H1 (cell line): ENCODE data around the gene PRKCH. TPM values are rescaled to one million over a fixed set of nuclear protein-coding genes. Genes with fewer than 3 reads are reported as not detected.

Source experiments
- CTCF ChIA-PET: fragments of 300-600 bp; sonication (Branson Sonifier 250); formaldehyde crosslinking; loops from one replicate; lab custom pipeline; 2021; ENCODE audit not compliant: partially characterized antibody; lab: Charles Lee
- POLR2A ChIA-PET: fragments of 300-600 bp; sonication (Branson Sonifier 250); formaldehyde crosslinking; loops from one replicate; lab custom pipeline; 2021; ENCODE audit warnings: inconsistent platforms; ENCODE audit not compliant: partially characterized antibody; lab: Charles Lee
- DNase-seq, 2 experiments: peaks; one replicate each; pipeline versions ENCODE4 v3.0.0 to v3.0.0-alpha.2; 2010 to 2022; ENCODE audit warnings: low spot score in 2 of 2, low read depth in 1 of 2, mixed read lengths in 1 of 2
- FAIRE-seq: peaks from 2 replicates; lab custom pipeline; 2011; peaks lifted over from hg19 to GRCh38; lab: Jason Lieb, UNC
- H2AFZ ChIP-seq: 2 replicates; pipeline ENCODE4 v1.8.1; 2012; ENCODE audit warnings: low read length, inconsistent platforms
- H2AK5ac ChIP-seq: 2 replicates; pipeline ENCODE4 v1.6.1; 2013; ENCODE audit warnings: low read depth, low read length
- H2BK120ac ChIP-seq: replicated peaks from 2 replicates; pipeline ENCODE3; 2013; ENCODE audit warnings: low read depth, low read length, inconsistent platforms
- H2BK12ac ChIP-seq: 2 replicates; pipeline ENCODE4 v1.6.1; 2013; ENCODE audit warnings: low read depth, low read length
- H2BK15ac ChIP-seq: 2 replicates; pipeline ENCODE4 v1.6.1; 2013; ENCODE audit warnings: low read length
- H2BK20ac ChIP-seq: 2 replicates; pipeline ENCODE4 v1.6.1; 2013; ENCODE audit warnings: low read length
- H2BK5ac ChIP-seq: 2 replicates; pipeline ENCODE4 v1.6.1; 2013; ENCODE audit warnings: low read depth, low read length
- H3K14ac ChIP-seq: 2 replicates; pipeline ENCODE4 v1.6.1; 2013; ENCODE audit warnings: inconsistent platforms; ENCODE audit not compliant: insufficient read length
- H3K18ac ChIP-seq: 2 replicates; pipeline ENCODE4 v1.6.1; 2013; ENCODE audit warnings: low read length; ENCODE audit errors: extremely low read depth
- H3K23ac ChIP-seq: 2 replicates; pipeline ENCODE4 v1.6.1; 2013; ENCODE audit warnings: inconsistent platforms; ENCODE audit not compliant: insufficient read length
- H3K23me2 ChIP-seq: 2 replicates; pipeline ENCODE4 v1.6.1; 2013; ENCODE audit warnings: low read depth, low read length
- H3K27ac ChIP-seq: 2 replicates; pipeline ENCODE4 v1.6.1; 2011; ENCODE audit warnings: low read depth, low read length, inconsistent platforms
- H3K27me3 ChIP-seq, 4 experiments: replicated peaks in 1 of 4; 1 replicate in 1 of 4; 2 replicates in 3 of 4; pipeline versions ENCODE4 v1.6.1 to v1.8.1; 2011 to 2013; ENCODE audit warnings: low read length in 3 of 4, mild to moderate bottlenecking in 3 of 4, inconsistent platforms in 2 of 4, mixed read lengths in 2 of 4, moderate library complexity in 1 of 4; ENCODE audit not compliant: control insufficient read depth in 3 of 4, insufficient read depth in 3 of 4; ENCODE audit errors: extremely low read depth in 1 of 4
- H3K36me3 ChIP-seq, 4 experiments: 2 replicates each; pipeline versions ENCODE4 v1.6.1 to v1.8.1; 2011 to 2013; ENCODE audit warnings: mild to moderate bottlenecking in 4 of 4, low read length in 3 of 4, moderate library complexity in 2 of 4, control low read depth in 1 of 4, inconsistent platforms in 1 of 4; ENCODE audit not compliant: insufficient read depth in 4 of 4, control insufficient read depth in 2 of 4
- H3K4ac ChIP-seq: replicated peaks from 2 replicates; pipeline ENCODE3; 2013; ENCODE audit warnings: low read length, low read depth, mixed read lengths, inconsistent platforms; ENCODE audit not compliant: insufficient read length
- H3K4me1 ChIP-seq, 4 experiments: replicated peaks in 1 of 4; 1 replicate in 1 of 4; 2 replicates in 3 of 4; pipeline versions ENCODE4 v1.6.1 to v1.8.1; 2011 to 2013; ENCODE audit warnings: low read length in 3 of 4, inconsistent platforms in 2 of 4, mixed read lengths in 1 of 4; ENCODE audit not compliant: insufficient read depth in 4 of 4, control insufficient read depth in 3 of 4
- H3K4me2 ChIP-seq, 2 experiments: 2 replicates each; pipeline versions ENCODE4 v1.6.1 to v1.8.1; 2011 to 2013; ENCODE audit warnings: low read depth in 2 of 2, low read length in 2 of 2, control low read depth in 1 of 2, inconsistent platforms in 1 of 2, mild to moderate bottlenecking in 1 of 2; ENCODE audit not compliant: insufficient read depth in 1 of 2
- H3K4me3 ChIP-seq, 4 experiments: fragments of 200-600, 300-600 bp in 1 of 4; sonication (generic), shearing (Covaris generic), sonication (Bioruptor Twin) in 1 of 4; 2 replicates each; pipeline versions ENCODE4 v1.5.1 to v1.8.1; 2011 to 2016; ENCODE audit warnings: low read length in 4 of 4, low read depth in 3 of 4, control low read depth in 2 of 4, inconsistent platforms in 2 of 4, mild to moderate bottlenecking in 2 of 4, mixed read lengths in 1 of 4, moderate library complexity in 1 of 4; ENCODE audit not compliant: insufficient read depth in 2 of 4; ENCODE audit errors: extremely low read depth in 1 of 4
- H3K56ac ChIP-seq: replicated peaks from 2 replicates; pipeline ENCODE3; 2013; ENCODE audit warnings: low read depth, mild to moderate bottlenecking, mixed read lengths, low read length, inconsistent platforms; ENCODE audit not compliant: insufficient read length
- H3K79me1 ChIP-seq: 2 replicates; pipeline ENCODE4 v1.6.1; 2013; ENCODE audit warnings: low read depth, low read length, control low read depth
- H3K79me2 ChIP-seq, 2 experiments: 2 replicates each; pipeline versions ENCODE4 v1.6.1 to v1.8.1; 2012 to 2013; ENCODE audit warnings: low read length in 2 of 2, mild to moderate bottlenecking in 2 of 2, inconsistent platforms in 1 of 2; ENCODE audit not compliant: insufficient read depth in 2 of 2, control insufficient read depth in 1 of 2
- H3K9ac ChIP-seq, 4 experiments: replicated peaks in 1 of 4; 1 replicate in 1 of 4; 2 replicates in 3 of 4; pipeline versions ENCODE4 v1.6.1 to v1.8.1; 2011 to 2013; ENCODE audit warnings: low read depth in 3 of 4, low read length in 3 of 4, control low read depth in 2 of 4, mild to moderate bottlenecking in 2 of 4, moderate library complexity in 2 of 4, inconsistent platforms in 1 of 4; ENCODE audit errors: extremely low read depth in 1 of 4
- H3K9me3 ChIP-seq, 2 experiments: 2 replicates each; pipeline versions ENCODE4 v1.6.1 to v1.8.1; 2012 to 2013; ENCODE audit warnings: mild to moderate bottlenecking in 2 of 2, moderate library complexity in 2 of 2, control low read depth in 1 of 2, inconsistent platforms in 1 of 2, low read depth in 1 of 2, low read length in 1 of 2, mixed read lengths in 1 of 2; ENCODE audit not compliant: insufficient read depth in 2 of 2
- H4K20me1 ChIP-seq, 2 experiments: replicated peaks in 1 of 2; 2 replicates each; pipeline versions ENCODE3 to v1.8.1; 2011 to 2013; ENCODE audit warnings: inconsistent platforms in 2 of 2, low read length in 2 of 2, mild to moderate bottlenecking in 1 of 2; ENCODE audit not compliant: insufficient read depth in 2 of 2, control insufficient read depth in 1 of 2
- H4K5ac ChIP-seq: 2 replicates; pipeline ENCODE4 v1.6.1; 2013; ENCODE audit warnings: low read length, low read depth, mixed read lengths, inconsistent platforms; ENCODE audit not compliant: insufficient read length
- H4K8ac ChIP-seq: 2 replicates; pipeline ENCODE4 v1.8.0; 2013; ENCODE audit warnings: mild to moderate bottlenecking, moderate library complexity, low read length, inconsistent platforms; ENCODE audit not compliant: insufficient read depth; ENCODE audit errors: extremely low read depth
- H4K91ac ChIP-seq: replicated peaks from 2 replicates; pipeline ENCODE3; 2013; ENCODE audit warnings: low read length, mixed read lengths, inconsistent platforms; ENCODE audit not compliant: insufficient read length
- ASH2L ChIP-seq: fragments of 200-600, 300-600 bp; sonication (generic); IDR thresholded peaks from one replicate; pipeline ENCODE4 v1.7.1; 2017; ENCODE audit warnings: low read length
- BRCA1 ChIP-seq: IDR thresholded peaks from 2 replicates; pipeline ENCODE4 v1.6.1; 2012; ENCODE audit warnings: low read depth, low read length, improper control_type of control experiment
- WGBS, 2 experiments: shearing (Covaris generic) in 1 of 2; methylation state at CpG; one replicate each; pipeline versions ENCODE4 v1.1.6 to v1.1.7; 2013 to 2015; ENCODE audit warnings: low lambda C conversion rate in 2 of 2, mixed read lengths in 2 of 2, inconsistent platforms in 1 of 2, low coverage in 1 of 2, missing lambda C conversion rate in 1 of 2; ENCODE audit not compliant: insufficient replicate concordance in 2 of 2, insufficient coverage in 1 of 2, insufficient read length in 1 of 2; ENCODE audit errors: extremely low coverage in 1 of 2, missing lambda C conversion rate in 1 of 2; 5-methylcytosine and 5-hydroxymethylcytosine counted together
- polyA plus RNA-seq, 7 experiments: library from polyadenylated mRNA; depleted of rRNA in 3 of 7; stranded (reverse) in 5 of 7; unstranded in 2 of 7; fragments of >200 nt in 5 of 7; fragments of 200-250 nt in 2 of 7; gene quantifications; 1 replicate in 5 of 7; 2 replicates in 1 of 7; 4 replicates in 1 of 7; pipeline versions ENCODE4 v1.2.1 to v1.2.3, GENCODE V29; 2011 to 2013; ENCODE audit warnings: missing spikeins in 2 of 7, mixed read lengths in 2 of 7
- total RNA-seq: library from RNA; stranded (reverse); fragmentation: NEBNext Ultra II Directional; extraction: Animal tissue kit (Norgen Biotek cat#: 25700); gene quantifications from 2 replicates; pipeline ENCODE4 v1.2.1, GENCODE V29; 2021

PRKCH gene
- total and polyA plus RNA-seq, 2 of the 8 experiments (the other 6 are each of a cell fraction or from before 2014, with no cell fraction given): 6.4 to 7.0 TPM

DNA sequence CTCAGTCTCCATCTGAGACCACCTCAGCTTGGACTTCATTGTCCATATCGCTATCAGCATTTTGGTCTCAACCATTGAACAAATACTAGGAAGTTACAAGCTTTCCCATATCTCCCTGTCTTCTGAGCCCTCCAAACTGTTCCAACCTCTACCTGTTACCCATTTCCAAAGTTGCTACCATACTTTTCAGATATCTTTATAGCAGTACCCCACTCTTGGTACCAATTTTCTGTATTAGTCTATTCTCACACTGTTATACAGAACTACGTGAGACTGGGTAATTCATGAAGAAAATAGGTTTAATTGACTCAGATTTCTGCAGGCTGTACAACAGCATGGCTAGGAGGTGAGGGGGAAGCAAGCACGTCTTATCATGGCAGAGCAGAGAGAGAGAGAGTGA is 53.8 kb downstream of the PRKCH start:
- no peak overlapping the region for H3K18ac ChIP-seq
- H3K27ac ChIP-seq: no peak overlapping the region
- H3K36me3 ChIP-seq: no peaks in the 10 kb centered on the region; a peak in 1 of 8 replicates
- ChIA-PET CTCF (no interaction called here), POLR2A (no interaction called here)
- no peak overlapping the region for H3K56ac ChIP-seq
- H4K5ac ChIP-seq: no peak overlapping the region
- H3K79me2 ChIP-seq: no peaks in the 10 kb centered on the region
- no peak overlapping the region for H2BK5ac ChIP-seq
- FAIRE-seq (no peak), DNase-seq (no peak)
- no peak overlapping the region for H3K4ac ChIP-seq
- H3K4me2 ChIP-seq: no peak overlapping the region
- H4K20me1 ChIP-seq: no peaks in the 10 kb centered on the region
- no peak overlapping the region for H2BK12ac ChIP-seq
- no peak overlapping the region for H4K8ac ChIP-seq
- no peak overlapping the region for H2BK120ac ChIP-seq
- peaks cover 30% of the 10 kb centered on the region in 2 experiments for H3K9me3 ChIP-seq
- TF ChIP-seq BRCA1 (no peak), ASH2L (no peak)
- WGBS, 2 experiments: 89% methylated on average over 3 of the region's 3 CpGs; no CpG with 5 or more reads in 1 of the 2 experiments
- no peak overlapping the region for H4K91ac ChIP-seq
- no peaks in the 10 kb centered on the region for H3K79me1 ChIP-seq
- H2BK20ac ChIP-seq: no peak overlapping the region
- H3K23ac ChIP-seq: no peak overlapping the region
- H3K27me3 ChIP-seq: no peaks in the 10 kb centered on the region
- H3K14ac ChIP-seq: no peak overlapping the region
- no peak overlapping the region for H2AFZ ChIP-seq
- H3K4me1 ChIP-seq: no peaks in the 10 kb centered on the region
- no peak overlapping the region for H3K9ac ChIP-seq
- H3K4me3 ChIP-seq: no peak overlapping the region
- H2BK15ac ChIP-seq: no peak overlapping the region
- no peaks in the 10 kb centered on the region for H3K23me2 ChIP-seq
- H2AK5ac ChIP-seq: no peak overlapping the region
